HG03139 (cell line): Measurements from ENCODE around the gene SULT2A1.
"Not testable (repeated sequence)": the region's sequence is repeated elsewhere in the genome, so short reads cannot be mapped to it uniquely, and the experiment has no call there.

Source experiments
- ATAC-seq: cut with Tn5 transposase; IDR thresholded peaks from one replicate; pipeline ENCODE4 v1.9.1; 2021; ENCODE audit not compliant: unreplicated experiment

The SULT2A1 gene

GRCh38 chr19:47860602-47861297 lies 25.4 kb downstream of the SULT2A1 start:
- no peak for ATAC-seq

GRCh38 chr19:47859838-47860237 lies 26.3 kb downstream of the SULT2A1 start:
- not testable (repeated sequence) for ATAC-seq

DNA sequence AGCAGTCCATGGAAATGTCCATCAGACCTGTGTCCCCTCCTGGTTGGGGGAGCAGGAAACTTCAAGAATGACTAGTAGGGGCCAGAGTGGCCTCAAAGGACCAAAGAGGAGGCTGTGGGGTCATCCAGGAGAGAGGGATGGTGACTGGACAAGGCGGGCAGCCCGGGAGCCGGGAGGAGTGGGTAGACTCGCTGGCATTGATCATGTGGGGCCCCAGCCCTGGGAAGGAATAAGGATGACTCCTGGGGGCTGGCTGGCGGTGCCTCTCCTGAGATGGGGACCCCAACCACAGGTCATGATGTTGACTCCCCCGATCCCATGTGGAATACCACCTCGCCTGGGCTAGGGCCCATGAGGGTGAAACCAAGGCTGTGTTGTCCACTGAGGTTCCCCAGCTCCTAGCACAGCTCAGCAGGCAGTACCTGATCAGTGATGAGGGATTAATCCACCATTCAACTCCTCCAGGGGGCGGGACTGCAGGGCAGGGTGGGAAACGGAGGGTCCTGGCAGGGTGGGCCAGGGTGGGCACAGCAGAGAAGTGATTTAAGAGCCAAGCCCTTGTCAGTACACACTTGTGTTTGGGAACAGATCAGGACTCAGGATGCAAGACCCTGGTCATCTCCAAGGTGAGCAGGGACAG lies 27.3 kb downstream of the SULT2A1 start, which contains the start of gene TPRX2:
TSS of gene TPRX2 (plus strand) at position 590 of the 640 bp plus-strand sequence. CDS start at position 602, 12 bp downstream.
- not testable (repeated sequence) for ATAC-seq

DNA sequence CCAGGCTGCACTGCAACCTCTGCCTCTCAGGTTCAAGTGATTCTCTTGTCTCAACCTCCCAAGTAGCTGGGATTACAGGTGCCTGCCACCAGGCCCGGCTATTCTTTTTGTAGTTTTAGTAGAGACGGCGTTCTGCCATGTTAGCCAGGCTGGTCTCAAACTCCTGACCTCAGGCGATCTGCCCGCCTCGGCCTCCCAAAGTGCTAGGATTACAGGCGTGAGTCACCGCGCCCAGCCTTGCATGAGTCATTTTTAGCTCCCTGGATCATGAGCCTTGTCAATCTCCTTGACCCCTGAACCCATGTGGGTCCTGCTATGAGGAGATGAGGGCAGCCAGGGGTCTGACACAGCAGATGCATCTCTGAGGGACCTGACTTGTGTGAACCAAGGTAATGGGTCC lies 27.9 kb downstream of the SULT2A1 start:
- ATAC-seq: not testable (repeated sequence)

- ATAC-seq: no peak
Measured at GRCh38 chr19:47854459-47854858, 31.7 kb downstream of the SULT2A1 start.

- ATAC-seq: no peak
Measured at GRCh38 chr19:47853003-47853402, 33.1 kb downstream of the SULT2A1 start.

DNA sequence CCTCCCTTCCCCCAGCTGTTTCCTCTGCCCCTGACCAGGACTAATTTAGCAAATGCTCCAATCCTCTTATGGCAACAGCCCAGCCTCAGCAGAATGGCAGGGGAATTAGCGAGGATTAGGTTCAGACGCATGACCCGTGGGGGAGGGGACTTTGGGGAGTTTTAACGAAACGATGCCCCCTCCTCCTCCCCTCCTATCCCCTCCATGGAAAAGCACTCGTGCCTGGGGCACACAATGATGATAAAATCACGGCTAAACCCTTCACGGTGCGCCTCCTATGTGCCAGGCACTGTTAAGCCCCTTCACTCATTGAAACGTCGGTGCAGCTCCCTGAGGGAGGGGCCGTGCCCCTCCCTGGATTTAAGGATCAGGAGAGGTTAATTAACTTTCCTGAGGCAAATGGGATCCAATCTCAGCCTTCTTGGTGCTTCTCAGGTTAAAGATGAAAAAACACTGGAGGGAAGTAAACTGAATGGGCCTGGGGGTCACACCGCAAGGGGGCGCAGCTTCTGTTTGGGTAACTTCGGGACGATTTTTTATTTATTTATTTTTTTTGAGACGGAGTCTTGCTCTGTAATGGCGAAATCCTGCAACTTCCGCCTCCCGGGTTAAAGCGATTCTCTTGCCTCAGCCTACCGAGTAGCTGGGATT lies 37.2 kb downstream of the SULT2A1 start:
- no peak for ATAC-seq

DNA sequence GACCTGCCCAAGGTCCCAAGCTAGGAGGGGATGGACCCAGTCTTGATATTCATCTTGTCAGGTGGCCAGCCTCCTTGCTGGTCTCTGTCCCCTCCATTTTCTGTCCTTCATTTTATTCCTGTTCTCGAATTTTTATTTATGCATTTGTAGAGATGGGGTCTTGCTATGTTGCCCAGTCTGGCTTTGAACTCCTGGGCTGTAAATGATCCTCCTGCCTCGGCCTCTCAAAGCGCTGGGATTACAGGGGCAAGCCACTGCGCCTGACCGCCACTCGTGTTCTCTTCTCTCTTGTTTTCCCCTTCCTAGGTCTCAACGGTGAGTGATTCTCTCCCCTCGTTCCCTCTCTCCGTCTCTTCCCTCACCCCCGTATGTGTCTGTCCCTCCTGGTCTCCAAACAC lies 37.7 kb downstream of the SULT2A1 start:
- ATAC-seq: no peak

DNA sequence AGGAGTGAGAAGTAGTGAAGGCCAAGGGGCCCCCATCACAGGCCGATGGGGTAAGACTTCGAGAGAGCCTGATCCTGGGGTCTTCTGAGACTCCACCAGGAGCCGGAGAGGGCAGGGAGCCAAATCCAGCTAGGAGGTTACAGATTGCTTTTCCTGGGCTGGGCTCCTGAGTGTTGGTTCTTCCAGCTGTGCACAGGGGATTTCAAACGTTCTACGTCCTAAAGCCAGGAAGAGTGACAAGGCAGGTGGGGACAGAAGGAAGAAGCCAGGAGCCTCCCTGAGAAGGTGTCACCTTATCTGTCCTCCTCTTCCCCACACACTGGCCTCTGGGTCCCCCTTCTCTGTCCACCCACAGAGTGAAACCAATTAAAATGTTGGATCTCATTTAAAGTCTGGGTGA lies 43.2 kb downstream of the SULT2A1 start:
- ATAC-seq: no peak

DNA sequence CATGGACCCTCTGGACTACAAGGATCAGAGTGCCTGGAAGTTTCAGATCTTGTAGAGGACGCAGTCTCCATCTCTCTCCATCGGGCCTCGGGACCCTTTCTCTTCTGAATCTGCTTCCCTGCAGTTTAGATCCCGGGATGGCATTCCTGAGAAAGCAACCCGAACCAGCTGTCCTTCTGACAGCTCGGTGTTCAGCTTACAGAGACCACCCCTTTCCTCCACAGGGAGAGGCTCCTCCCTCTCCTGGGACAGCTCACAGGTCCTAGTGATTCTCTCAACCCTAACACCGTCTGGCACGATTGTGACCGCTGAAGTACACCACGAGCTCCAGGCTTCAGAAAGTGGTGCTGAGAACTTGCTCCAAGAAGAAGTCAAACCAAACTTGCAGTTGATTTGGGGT lies 46.2 kb downstream of the SULT2A1 start:
- ATAC-seq: no peak

DNA sequence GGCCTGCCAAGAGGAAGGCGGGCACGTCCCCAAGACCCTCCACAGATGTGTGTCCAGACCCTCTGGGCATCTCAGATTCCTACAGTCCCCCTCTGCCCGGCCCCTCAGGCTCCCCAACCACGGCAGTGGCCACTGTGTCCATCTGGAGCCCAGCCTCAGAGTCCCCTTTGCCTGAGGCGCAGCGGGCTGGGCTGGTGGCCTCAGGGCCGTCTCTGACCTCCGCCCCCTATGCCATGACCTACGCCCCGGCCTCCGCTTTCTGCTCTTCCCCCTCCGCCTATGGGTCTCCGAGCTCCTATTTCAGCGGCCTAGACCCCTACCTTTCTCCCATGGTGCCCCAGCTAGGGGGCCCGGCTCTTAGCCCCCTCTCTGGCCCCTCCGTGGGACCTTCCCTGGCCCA lies 46.7 kb downstream of the SULT2A1 start:
- ATAC-seq: no peak

DNA sequence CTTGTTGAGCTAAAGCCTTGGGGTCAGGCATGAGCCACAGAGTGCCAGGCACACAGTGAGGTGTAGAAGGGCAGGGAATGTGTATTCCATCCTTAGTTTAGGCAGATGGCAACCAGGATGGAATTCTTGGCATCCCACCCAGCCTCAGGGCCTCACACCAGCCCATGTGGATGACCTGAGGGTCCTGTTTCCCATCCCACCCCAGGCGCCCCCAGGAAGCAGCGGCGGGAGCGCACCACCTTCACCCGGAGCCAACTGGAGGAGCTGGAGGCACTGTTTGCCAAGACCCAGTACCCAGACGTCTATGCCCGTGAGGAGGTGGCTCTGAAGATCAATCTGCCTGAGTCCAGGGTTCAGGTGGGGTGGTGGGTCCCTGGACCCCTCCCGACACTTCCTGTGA lies 50.1 kb downstream of the SULT2A1 start:
- no peak for ATAC-seq

DNA sequence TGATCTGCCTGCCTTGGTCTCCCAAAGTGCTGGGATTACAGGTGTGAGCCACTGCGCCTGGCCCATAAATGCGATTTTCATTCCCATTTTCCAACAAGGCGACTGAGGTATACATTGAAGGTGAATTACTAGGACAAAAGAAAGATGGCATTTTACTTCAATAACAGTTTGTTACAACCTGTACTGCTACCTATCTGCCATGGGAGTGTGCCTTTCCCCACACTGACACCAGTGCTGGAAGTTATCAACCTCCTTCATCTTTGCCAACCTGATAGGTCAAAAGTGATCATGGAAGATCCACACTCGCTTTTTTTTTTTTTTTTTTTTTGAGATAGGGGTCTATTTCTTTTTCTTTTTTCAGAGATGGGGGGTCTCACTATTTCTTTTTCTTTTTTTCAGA lies 53.4 kb downstream of the SULT2A1 start:
- no peak for ATAC-seq

DNA sequence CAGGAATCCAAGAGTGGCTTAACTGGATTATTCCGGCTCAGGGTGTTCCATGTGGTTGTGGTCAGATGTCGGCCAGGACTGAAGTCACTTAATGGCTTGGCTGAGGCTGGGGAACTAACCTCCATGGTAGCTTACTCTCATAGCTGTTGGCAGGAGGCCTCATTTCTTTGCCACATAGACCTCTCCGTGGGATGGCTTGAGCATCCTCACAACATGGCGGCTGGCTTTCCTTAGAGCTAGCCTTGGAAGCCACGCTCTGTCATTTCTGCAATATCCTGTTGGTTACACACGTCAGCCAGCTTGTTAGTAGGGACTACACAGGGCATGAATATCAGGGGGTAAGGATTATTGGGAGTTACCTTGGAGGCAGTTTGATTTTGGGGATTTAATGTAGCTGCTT lies 59.3 kb downstream of the SULT2A1 start:
- ATAC-seq: no peak

GRCh38 chr19:47824396-47824795 lies 61.7 kb downstream of the SULT2A1 start:
- ATAC-seq: no peak

DNA sequence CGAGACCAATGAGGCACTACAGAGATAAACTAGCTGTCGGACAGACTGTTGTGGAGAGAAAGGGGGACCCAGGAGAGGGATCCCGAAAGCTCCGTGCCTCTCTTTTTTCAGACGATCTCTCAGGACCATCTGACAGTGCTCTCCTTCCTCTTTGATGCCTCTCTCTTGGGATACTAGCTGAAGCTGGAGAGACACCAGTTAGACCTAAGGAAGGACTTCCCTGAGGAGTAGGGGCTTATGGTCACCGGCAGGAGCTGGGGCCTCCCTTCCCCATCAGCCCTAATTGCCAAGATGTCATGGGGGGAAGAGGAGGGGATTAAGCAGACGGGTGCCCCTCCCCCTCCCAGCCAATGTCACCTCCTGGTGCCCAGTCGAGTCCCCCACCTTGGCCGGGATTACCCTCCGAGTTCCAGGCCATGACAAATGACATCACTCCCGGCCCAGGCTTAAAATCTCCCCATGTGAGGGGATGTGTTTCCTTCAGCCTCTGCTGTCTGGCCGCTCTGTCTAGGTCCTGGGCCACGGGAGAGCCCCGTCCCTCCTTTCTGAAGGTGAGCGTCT lies 64.6 kb downstream of the SULT2A1 start, which contains the start of gene CRX:
TSS of gene CRX (plus strand) at position 478 of the 561 bp plus-strand sequence. CDS start 12,507 bp downstream, outside the sequence.
- no peak for ATAC-seq
